ENCODE results near the gene NAAA.

NAAA gene

GRCh38 chr4:75895744-75896314 is 45.0 kb downstream of the NAAA start:
- Histone ChIP-seq H3K27me3 (ENCODE audit: insufficient read depth, low read length) (peaks cover 4% of the 10 kb centered on the region; the same call in 1 of the 2 replicates), H2AFZ (ENCODE audit: low read length, unreplicated experiment) (no peak overlapping the region), H3K4me1 (ENCODE audit: control insufficient read depth, insufficient read depth, low read length, unreplicated experiment) (no peaks in the 10 kb centered on the region), H3K36me3 (ENCODE audit: insufficient read depth, low read length) (no peaks in the 10 kb centered on the region), H3K4me3 (ENCODE audit: low read depth, low read length) (no peak overlapping the region), H3K27ac (ENCODE audit: low read depth, low read length) (no peak overlapping the region), H3K79me2 (ENCODE audit: control insufficient read depth, insufficient read depth, low read length, unreplicated experiment) (no peaks in the 10 kb centered on the region)

- Histone ChIP-seq H2AFZ (ENCODE audit: low read length, unreplicated experiment) (no peak overlapping the region), H3K27ac (ENCODE audit: low read depth, low read length) (no peak overlapping the region), H3K27me3 (ENCODE audit: insufficient read depth, low read length) (peaks cover 34% of the 10 kb centered on the region), H3K4me3 (ENCODE audit: low read depth, low read length) (no peak overlapping the region), H3K79me2 (ENCODE audit: control insufficient read depth, insufficient read depth, low read length, unreplicated experiment) (no peaks in the 10 kb centered on the region), H3K36me3 (ENCODE audit: insufficient read depth, low read length) (no peaks in the 10 kb centered on the region), H3K4me1 (ENCODE audit: control insufficient read depth, insufficient read depth, low read length, unreplicated experiment) (no peaks in the 10 kb centered on the region)
These were observed 48.3 kb downstream of the NAAA start for GRCh38 chr4:75892508-75892907.

GRCh38 chr4:75891611-75892010 is 49.2 kb downstream of the NAAA start:
- Histone ChIP-seq H3K4me1 (ENCODE audit: control insufficient read depth, insufficient read depth, low read length, unreplicated experiment) (no peaks in the 10 kb centered on the region), H3K27ac (ENCODE audit: low read depth, low read length) (no peak overlapping the region), H3K79me2 (ENCODE audit: control insufficient read depth, insufficient read depth, low read length, unreplicated experiment) (no peaks in the 10 kb centered on the region), H2AFZ (ENCODE audit: low read length, unreplicated experiment) (no peak overlapping the region), H3K27me3 (ENCODE audit: insufficient read depth, low read length) (peaks cover 35% of the 10 kb centered on the region), H3K4me3 (ENCODE audit: low read depth, low read length) (no peak overlapping the region), H3K36me3 (ENCODE audit: insufficient read depth, low read length) (no peaks in the 10 kb centered on the region)

- Histone ChIP-seq H3K36me3 (ENCODE audit: insufficient read depth, low read length) (no peaks in the 10 kb centered on the region), H3K79me2 (ENCODE audit: control insufficient read depth, insufficient read depth, low read length, unreplicated experiment) (no peaks in the 10 kb centered on the region), H3K4me1 (ENCODE audit: control insufficient read depth, insufficient read depth, low read length, unreplicated experiment) (no peaks in the 10 kb centered on the region), H3K27ac (ENCODE audit: low read depth, low read length) (no peak overlapping the region), H2AFZ (ENCODE audit: low read length, unreplicated experiment) (no peak overlapping the region), H3K4me3 (ENCODE audit: low read depth, low read length) (no peak overlapping the region), H3K27me3 (ENCODE audit: insufficient read depth, low read length) (peaks cover 35% of the 10 kb centered on the region)
These were observed 51.1 kb downstream of the NAAA start for GRCh38 chr4:75889537-75890199.

- H3K27me3 ChIP-seq (ENCODE audit: insufficient read depth, low read length): peaks cover 31% of the 10 kb centered on the region
- no peaks in the 10 kb centered on the region for H3K79me2 ChIP-seq (ENCODE audit: control insufficient read depth, insufficient read depth, low read length, unreplicated experiment)
- no peaks in the 10 kb centered on the region for H3K4me1 ChIP-seq (ENCODE audit: control insufficient read depth, insufficient read depth, low read length, unreplicated experiment)
- no peaks in the 10 kb centered on the region for H3K36me3 ChIP-seq (ENCODE audit: insufficient read depth, low read length)
- H3K4me3 ChIP-seq (ENCODE audit: low read depth, low read length): no peak overlapping the region
- H3K27ac ChIP-seq (ENCODE audit: low read depth, low read length): no peak overlapping the region
- no peak overlapping the region for H2AFZ ChIP-seq (ENCODE audit: low read length, unreplicated experiment)
These were observed 54.7 kb downstream of the NAAA start for GRCh38 chr4:75886104-75886503.

GRCh38 chr4:75881476-75881875 is 59.3 kb downstream of the NAAA start:
- Histone ChIP-seq H3K27me3 (ENCODE audit: insufficient read depth, low read length) (peaks cover 9% of the 10 kb centered on the region), H3K36me3 (ENCODE audit: insufficient read depth, low read length) (no peaks in the 10 kb centered on the region), H3K4me3 (ENCODE audit: low read depth, low read length) (no peak overlapping the region), H3K79me2 (ENCODE audit: control insufficient read depth, insufficient read depth, low read length, unreplicated experiment) (no peaks in the 10 kb centered on the region), H3K27ac (ENCODE audit: low read depth, low read length) (no peak overlapping the region), H3K4me1 (ENCODE audit: control insufficient read depth, insufficient read depth, low read length, unreplicated experiment) (no peaks in the 10 kb centered on the region), H2AFZ (ENCODE audit: low read length, unreplicated experiment) (no peak overlapping the region)

- Histone ChIP-seq H3K36me3 (ENCODE audit: insufficient read depth, low read length) (no peaks in the 10 kb centered on the region), H3K27ac (ENCODE audit: low read depth, low read length) (no peak overlapping the region), H2AFZ (ENCODE audit: low read length, unreplicated experiment) (no peak overlapping the region), H3K79me2 (ENCODE audit: control insufficient read depth, insufficient read depth, low read length, unreplicated experiment) (no peaks in the 10 kb centered on the region), H3K27me3 (ENCODE audit: insufficient read depth, low read length) (peaks cover 19% of the 10 kb centered on the region), H3K4me3 (ENCODE audit: low read depth, low read length) (no peak overlapping the region), H3K4me1 (ENCODE audit: control insufficient read depth, insufficient read depth, low read length, unreplicated experiment) (no peaks in the 10 kb centered on the region)
These were observed 60.5 kb downstream of the NAAA start for GRCh38 chr4:75880278-75880677.

GRCh38 chr4:75878246-75878756 is 62.5 kb downstream of the NAAA start:
- Histone ChIP-seq H3K4me1 (ENCODE audit: control insufficient read depth, insufficient read depth, low read length, unreplicated experiment) (no peaks in the 10 kb centered on the region), H2AFZ (ENCODE audit: low read length, unreplicated experiment) (no peak overlapping the region), H3K27ac (ENCODE audit: low read depth, low read length) (no peak overlapping the region), H3K36me3 (ENCODE audit: insufficient read depth, low read length) (no peaks in the 10 kb centered on the region), H3K27me3 (ENCODE audit: insufficient read depth, low read length) (peaks cover 19% of the 10 kb centered on the region), H3K4me3 (ENCODE audit: low read depth, low read length) (no peak overlapping the region), H3K79me2 (ENCODE audit: control insufficient read depth, insufficient read depth, low read length, unreplicated experiment) (no peaks in the 10 kb centered on the region)

- Histone ChIP-seq H3K4me1 (ENCODE audit: control insufficient read depth, insufficient read depth, low read length, unreplicated experiment) (no peaks in the 10 kb centered on the region), H3K79me2 (ENCODE audit: control insufficient read depth, insufficient read depth, low read length, unreplicated experiment) (no peaks in the 10 kb centered on the region), H2AFZ (ENCODE audit: low read length, unreplicated experiment) (no peak overlapping the region), H3K27me3 (ENCODE audit: insufficient read depth, low read length) (peaks cover 19% of the 10 kb centered on the region), H3K4me3 (ENCODE audit: low read depth, low read length) (no peak overlapping the region), H3K36me3 (ENCODE audit: insufficient read depth, low read length) (no peaks in the 10 kb centered on the region), H3K27ac (ENCODE audit: low read depth, low read length) (no peak overlapping the region)
These were observed 64.6 kb downstream of the NAAA start for GRCh38 chr4:75876218-75876617.

- no peaks in the 10 kb centered on the region for H3K79me2 ChIP-seq (ENCODE audit: control insufficient read depth, insufficient read depth, low read length, unreplicated experiment)
- H3K36me3 ChIP-seq (ENCODE audit: insufficient read depth, low read length): no peaks in the 10 kb centered on the region
- no peak overlapping the region for H3K4me3 ChIP-seq (ENCODE audit: low read depth, low read length)
- no peak overlapping the region for H3K27ac ChIP-seq (ENCODE audit: low read depth, low read length)
- H3K27me3 ChIP-seq (ENCODE audit: insufficient read depth, low read length): 0 out of 2 replicates have a peak, but pooled peaks cover 4% of the 10 kb centered on the region
- no peak overlapping the region for H2AFZ ChIP-seq (ENCODE audit: low read length, unreplicated experiment)
- no peaks in the 10 kb centered on the region for H3K4me1 ChIP-seq (ENCODE audit: control insufficient read depth, insufficient read depth, low read length, unreplicated experiment)
These were observed 71.7 kb downstream of the NAAA start for GRCh38 chr4:75869100-75869499.

- Histone ChIP-seq H3K79me2 (ENCODE audit: control insufficient read depth, insufficient read depth, low read length, unreplicated experiment) (no peaks in the 10 kb centered on the region), H3K4me1 (ENCODE audit: control insufficient read depth, insufficient read depth, low read length, unreplicated experiment) (no peaks in the 10 kb centered on the region), H3K27me3 (ENCODE audit: insufficient read depth, low read length) (0 out of 2 replicates have a peak, but pooled peaks cover 4% of the 10 kb centered on the region), H3K4me3 (ENCODE audit: low read depth, low read length) (no peak overlapping the region), H3K36me3 (ENCODE audit: insufficient read depth, low read length) (no peaks in the 10 kb centered on the region), H3K27ac (ENCODE audit: low read depth, low read length) (no peak overlapping the region), H2AFZ (ENCODE audit: low read length, unreplicated experiment) (no peak overlapping the region)
These were observed 73.7 kb downstream of the NAAA start for GRCh38 chr4:75867130-75867529.

All from ACC112 (cell line).